NCI-H2196 (cell line): ENCODE results near the gene HPX.
A peak's percentile ranks its signal among the peaks of the same experiment; 100 is the strongest.

Experiments
- DNase-seq: peaks from one replicate; lab custom pipeline; 2025; ENCODE audit not compliant: unreplicated experiment; lab: John Stamatoyannopoulos, UW

HPX gene, protein sequence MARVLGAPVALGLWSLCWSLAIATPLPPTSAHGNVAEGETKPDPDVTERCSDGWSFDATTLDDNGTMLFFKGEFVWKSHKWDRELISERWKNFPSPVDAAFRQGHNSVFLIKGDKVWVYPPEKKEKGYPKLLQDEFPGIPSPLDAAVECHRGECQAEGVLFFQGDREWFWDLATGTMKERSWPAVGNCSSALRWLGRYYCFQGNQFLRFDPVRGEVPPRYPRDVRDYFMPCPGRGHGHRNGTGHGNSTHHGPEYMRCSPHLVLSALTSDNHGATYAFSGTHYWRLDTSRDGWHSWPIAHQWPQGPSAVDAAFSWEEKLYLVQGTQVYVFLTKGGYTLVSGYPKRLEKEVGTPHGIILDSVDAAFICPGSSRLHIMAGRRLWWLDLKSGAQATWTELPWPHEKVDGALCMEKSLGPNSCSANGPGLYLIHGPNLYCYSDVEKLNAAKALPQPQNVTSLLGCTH

DNA sequence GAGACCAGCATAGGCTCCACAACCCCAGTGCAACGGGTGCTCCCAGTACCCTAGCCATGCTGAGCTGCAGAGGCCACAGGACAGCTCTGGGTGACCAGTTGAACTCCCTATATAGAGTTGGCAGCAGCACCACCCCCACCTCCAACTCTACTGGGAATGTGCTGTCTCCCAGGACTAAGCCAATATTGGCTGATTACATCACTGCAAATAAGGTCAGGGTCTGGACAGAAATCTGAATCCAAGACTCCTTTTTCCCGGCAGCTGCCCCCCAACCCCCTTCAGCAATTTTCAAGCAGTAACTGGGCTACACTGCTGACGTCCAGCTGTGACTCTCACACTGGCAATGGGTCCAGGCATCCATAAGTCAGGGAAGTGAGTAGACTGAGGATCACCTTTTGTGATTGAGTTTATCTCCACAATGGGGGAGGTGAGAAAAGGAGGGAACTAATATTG is at the start of gene HPX:
Gene HPX, minus strand, starts transcription at position 82 of the 453 bp plus-strand sequence. Its CDS starts 24 bp downstream, at position 58.
- no peak for DNase-seq

DNA sequence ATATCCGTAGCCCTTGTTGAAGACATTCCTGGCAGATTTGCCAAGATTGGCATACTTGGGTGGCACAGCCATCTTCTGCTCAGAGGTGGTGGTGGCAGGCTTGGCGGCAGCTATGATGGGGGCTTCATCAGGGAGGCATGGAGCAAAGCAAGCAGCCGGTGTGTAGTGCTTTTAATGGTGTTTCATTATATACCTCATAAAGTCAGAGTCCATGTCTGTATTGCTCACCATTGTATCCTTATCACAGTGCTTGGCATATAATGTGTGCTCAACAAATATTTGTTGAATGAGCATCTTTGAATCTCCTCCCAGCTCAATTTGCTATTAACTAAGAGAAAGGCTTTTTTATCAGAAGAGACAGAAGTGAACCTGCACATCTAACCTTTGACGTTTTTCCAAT is 48.5 kb upstream of the HPX start:
- no peak for DNase-seq

DNA sequence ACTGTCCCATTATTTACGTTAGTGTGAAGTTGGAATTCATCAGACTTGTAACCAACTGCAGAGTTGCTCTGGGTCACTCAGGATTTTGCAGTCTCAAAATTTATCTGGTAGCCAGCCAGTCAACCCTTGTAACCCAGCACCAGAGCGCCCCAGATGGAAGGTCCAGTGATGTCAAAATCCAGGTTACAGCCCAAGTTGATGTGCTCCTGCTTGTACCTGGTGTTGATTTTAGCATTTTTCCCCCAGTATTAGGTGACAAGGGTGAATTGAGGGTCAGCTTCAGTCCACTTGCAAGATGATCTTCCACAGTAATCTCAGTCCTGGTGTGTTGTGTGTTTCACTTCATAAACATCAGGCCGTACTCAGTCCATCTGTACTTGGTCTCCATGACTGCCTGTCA is 48.0 kb upstream of the HPX start:
- no peak for DNase-seq

DNA sequence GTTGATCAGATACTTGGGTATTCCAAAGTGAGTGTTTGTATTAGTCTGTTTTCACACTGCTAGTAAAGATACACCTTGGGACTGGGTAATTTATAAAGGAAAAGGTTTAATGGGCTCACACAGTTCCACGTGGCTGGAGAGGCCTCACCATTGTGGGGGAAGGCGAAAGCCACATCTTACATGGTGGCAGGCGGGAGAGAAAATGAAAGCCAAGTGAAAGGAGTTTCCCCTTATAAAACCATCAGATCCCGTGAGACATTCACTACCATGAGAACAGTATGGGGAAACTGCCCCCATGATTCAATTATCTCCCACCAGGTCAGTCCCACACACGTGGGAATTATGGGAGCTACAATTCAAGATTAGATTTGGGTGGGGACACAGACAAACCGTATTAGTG is 47.6 kb upstream of the HPX start:
- no peak for DNase-seq

DNA sequence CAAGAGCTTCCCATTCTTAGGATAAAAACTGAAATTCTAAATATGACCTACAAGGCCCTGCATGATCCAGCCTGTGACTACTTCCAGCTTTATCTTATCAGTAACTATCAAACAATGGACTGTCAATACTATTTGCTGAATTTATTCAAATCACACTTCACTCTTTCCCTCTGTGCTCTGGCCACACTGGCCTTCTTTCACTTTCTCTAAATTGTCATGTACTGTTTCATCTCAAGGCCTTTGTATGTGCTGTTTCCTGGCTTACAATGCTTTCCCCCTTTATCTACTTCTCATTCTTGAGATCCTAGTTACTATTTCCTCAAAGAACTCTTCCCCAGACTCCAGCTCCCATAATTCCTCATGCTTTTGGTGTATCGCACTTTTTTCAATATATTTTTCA is 46.2 kb upstream of the HPX start:
- DNase-seq: no peak

DNA sequence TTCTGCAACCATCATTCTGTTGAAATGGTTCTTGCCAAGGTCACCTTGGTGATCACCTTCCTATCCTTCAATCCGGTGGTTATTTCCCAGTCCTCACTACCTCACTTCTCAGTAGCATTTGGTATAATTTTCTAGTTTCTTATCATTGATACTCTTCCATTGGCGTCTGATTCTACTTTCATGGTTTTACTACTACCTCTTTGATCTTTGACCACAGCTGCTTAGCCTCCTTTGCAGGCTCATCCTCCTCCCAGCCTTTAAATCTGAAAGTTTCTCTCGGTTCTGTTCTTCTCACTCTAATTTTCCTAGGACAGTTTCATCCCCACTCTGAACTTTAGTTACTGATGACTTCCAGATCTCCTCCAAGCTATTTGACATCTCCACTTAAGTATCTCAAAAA is 45.5 kb upstream of the HPX start:
- DNase-seq: no peak

DNA sequence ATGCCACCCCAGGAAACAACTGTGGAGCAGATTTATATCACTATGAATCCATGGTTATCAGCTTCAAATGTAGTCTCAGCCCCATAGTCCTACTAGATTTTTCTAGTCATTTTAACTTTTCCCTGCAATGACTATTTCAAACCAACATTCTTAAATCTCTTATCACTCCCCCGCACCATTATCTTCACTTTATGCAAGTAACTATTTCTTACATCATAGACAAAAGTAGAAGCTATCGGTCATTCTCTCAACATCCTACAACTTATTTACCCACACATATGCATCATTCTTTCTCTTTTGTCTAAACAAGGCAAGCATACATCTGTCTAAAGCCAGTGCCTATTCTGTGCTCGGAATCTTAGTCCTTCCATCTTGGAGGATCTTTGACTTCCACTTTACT is 44.9 kb upstream of the HPX start:
- DNase-seq: no peak

DNA sequence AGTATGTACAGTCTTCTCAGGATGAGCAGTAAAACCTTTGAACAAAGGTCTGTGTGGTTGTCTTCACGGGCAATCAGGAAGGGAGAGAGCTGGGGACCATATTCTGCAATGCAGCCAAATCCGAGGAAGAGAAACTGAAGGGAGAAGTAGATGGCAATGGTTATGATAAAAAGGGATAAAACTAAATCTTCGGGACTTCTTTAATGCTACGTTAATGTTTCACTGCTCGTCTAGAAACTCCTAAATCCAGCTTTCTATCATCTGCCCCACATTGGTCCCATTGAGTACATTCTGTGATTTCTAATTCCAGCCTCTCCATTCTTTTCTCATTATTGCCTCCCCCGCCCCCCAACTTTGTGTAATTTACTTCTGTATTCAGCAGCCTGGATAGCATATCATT is 42.2 kb upstream of the HPX start:
- DNase-seq: no peak

DNA sequence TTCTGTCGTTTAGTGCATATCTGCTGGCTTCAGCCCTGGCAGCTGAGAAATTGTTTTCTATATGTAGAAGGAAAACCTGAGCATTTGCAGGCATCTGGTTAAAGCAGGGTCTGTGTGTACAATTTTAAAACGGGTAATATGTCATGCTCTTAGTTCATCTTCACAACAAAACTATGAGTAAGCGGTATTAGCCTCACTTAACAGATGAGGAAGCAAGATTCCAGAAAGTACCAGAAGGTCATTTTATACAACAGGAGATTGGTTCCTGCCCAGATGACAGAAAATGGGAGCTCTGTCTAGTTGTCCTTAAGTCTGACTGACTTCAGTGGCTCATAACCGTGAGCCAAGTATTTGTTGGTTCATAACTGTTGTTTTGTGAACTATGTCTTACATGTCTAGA is 41.7 kb upstream of the HPX start:
- DNase-seq: no peak

DNA sequence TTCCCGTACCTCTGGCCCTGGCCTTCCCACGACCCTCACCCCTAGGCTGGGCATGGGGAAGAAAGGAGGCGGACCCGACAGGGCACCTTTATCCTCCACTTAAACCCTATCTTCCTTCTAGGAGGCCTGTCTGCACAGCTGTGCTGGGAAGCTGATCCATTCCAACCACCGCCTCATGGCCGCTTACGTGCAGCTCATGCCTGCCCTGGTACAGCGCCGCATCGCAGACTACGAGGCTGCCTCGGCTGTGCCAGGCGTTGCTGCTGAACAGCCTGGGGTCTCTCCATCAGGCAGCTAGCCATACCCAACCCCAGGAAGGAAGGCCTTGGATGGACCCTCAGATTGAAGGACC is 41.1 kb upstream of the HPX start:
- no peak for DNase-seq

DNA sequence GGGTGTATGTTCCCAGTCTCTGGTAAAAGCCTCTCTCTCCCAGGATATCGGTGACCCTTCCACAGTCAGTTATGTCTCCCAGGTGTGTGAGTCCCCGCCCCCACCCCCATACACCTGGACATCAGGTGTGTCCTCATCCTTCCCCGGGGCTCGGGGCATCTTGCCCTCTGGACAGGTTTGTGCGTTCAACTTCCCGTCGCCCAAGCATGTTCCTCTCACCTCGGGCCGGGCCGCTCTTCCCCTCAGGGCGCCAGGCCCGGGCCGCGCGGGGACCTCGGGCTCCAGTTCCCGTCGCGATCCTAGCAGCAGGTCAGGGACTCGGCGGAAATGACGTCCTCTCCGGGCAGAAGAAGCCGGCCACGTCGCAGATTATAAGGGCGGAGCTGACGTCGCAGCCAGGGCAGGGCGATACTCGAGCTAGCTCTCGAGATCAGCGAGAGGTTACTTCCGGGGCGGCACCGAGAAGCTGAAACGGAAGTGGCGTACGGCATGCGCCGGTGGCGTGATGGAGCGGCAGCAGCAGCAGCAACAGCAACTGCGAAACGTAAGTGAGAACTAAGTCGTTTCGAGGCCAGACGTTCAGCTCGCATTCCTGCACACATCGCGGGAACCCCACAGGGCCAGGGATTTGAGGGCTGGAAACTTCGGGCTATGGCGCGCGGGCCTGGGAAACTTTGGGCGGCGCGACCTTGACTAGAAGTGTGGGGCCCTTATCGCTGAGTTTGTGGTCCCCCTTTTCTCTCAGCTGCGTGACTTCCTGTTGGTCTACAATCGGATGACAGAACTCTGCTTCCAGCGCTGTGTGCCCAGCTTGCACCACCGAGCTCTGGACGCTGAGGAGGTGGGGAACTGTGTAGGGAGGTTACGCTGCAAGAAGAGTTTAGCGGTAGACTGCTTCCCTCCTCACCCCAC is 40.5 kb upstream of the HPX start, which contains the start of the genes ARFIP2 and TIMM10B:
Gene ARFIP2, minus strand, starts transcription at position 320 of the 912 bp plus-strand sequence. CDS start 910 bp downstream, outside the sequence.
Gene TIMM10B, plus strand, starts transcription at position 490 of the 912 bp plus-strand sequence. Its CDS starts 16 bp downstream, at position 506.
- peak; percentile 97 for DNase-seq

DNA sequence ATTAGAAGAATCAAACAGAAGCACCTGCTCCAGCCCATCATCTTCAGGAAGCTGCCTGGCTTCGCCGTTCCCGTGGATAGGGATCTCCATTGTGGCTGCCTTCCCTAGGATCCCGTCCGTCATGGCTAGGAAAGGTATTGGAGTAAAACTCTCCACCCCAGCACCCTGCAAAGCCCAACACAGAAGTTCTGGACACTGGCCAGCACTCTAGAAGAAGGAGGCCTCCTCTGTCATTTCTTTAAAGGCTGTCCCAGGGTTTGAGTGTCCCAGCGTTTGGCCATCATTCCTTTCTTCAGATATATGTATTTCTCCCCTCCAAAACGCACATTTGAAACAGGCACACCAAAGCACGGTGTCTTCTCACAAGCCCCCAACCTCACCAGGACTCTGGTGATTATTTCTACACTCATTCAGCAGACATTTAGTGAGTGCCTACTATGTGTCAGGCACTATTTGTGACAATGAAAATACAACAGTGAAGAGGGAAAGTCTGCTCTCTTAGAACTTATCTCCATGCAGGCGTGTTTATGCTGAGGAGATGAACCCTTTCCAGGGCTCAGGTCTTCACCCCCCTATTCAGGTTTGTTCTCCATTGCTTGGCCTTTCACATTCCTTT is 39.6 kb upstream of the HPX start:
- no peak for DNase-seq

DNA sequence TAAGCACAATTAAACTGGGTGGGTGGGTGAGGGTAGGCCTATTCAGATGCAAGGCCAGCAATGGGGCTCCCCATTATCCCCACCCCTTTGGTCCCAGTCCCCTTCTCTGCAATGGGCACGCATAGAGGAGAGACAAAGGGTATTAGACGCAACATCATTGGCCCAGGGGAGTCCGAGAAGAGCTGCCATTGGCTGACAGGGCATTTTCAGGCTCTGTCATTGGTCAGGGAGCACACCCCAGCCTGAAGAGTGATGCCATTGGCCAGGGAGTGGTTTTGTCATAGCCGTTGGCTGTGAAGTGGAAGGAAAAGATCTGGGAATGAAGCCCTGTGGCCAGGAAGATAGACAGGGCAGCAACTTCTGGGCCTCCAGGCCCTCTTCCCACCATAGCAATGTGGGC is 35.8 kb upstream of the HPX start:
- no peak for DNase-seq

DNA sequence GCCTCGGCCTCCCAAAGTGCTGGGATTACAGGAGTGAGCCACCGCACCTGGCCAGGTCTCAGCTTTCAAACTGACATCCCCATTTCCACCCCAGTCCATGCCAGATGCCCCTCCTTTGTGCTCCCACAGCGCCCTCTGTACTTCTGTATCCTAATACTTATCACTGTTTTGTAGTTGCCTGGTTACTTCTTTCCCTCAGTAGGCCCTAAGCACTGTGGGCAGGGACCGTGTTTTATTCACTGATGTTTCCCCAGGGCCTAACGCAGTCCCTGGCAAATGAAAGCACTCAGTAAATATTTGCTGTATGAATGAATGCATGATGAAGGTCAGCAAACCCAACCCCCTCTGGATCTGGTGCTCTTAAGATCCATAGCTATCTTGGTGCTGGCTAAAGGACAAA is 35.1 kb upstream of the HPX start:
- DNase-seq: peak; percentile 65

DNA sequence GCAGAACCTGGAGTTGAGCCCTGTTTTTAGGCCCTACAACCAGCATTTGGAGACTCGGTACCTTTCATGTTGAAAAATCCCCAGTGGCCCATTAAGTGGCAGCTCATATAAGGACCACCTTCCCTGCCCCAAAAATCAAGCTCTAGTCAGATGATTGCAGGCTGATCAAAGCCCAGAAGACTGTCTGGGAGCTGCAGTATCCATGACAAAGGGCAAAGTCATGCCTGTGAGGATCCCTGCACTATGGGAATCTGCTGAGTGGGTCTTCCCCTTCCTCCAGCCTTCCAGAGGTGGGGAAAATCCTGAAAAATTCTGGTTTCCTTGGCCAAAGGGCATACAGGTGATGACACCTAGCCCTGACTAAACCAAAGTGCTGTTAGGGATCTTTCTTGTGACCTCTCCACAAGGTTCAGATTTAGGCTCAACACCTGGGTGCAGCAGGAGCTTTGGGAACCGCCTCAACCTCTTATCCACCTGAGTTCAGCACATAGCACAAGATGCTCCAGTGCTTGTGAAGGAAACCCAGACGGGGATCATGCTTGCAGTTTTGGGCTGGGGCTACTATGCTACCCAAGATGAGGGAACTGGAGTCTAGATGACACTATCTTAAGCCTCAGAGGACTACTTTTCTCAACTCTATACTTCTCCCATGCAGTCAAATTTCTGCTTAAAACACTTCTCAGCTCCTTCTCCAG is 34.2 kb upstream of the HPX start:
- DNase-seq: no peak

DNA sequence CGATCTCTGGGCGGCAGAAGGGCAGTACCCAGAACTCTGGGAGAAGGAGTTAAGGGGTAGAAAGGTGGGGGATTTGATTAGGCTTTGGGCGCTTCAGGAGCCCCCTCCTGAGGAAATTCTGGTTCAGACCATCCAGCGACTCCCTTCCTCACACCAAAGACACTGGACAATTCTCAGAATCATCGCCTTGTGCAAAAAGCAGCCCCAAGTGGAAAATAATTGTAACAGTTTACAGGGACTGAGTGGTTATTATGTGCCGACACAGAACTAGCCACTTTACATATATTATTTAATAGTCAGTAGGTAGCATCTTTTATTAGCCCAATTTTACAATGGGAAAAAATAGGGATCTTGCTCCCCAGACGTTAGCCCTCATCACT is 33.6 kb upstream of the HPX start:
- DNase-seq: no peak

DNA sequence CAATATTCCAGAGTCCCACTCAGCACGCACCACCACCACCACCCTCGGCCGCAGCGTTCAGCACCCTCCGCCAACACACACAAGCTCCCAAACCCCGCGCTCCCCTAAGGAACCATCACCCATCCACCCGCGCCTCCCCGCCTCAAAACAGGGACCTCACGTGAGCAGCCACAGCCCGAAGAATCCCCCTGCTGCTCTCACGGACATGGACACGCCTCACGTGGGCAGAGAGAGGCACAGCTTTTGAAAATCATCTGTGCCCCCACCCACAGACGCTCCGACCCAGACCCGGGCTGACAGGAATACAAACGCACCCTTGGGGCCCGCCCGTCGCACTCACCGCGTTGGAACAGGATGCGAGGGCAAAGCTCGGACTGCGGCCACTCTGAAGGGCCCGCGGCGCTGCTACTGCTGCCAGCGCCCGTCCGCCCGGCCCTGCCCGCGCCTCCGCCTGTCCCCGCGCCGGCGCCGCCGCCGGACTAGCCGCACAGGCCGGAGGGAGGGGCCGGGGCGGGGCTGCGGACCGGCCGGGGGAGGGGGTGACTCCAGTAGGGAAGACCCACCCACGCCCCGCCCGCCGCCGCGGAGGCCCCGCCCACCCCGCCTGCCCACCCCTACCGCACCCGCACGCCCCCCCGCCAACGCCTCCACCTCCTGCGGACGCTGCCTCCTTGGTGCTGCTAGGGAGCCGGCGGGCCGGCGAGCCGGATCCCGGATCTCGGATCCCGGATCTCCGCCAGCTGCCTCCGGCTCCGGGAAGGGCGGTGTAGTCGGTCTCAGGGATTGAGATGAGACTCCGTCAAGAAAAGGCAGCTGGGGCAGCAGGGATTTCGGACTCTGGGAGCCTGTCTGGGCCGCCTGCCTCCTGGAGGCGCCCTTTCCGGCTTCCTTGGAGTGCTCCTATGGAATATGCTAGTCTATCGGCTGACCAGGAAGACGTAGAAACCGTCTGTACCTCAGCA is 32.9 kb upstream of the HPX start, which contains the start of gene TRIM3:
Gene TRIM3, minus strand, starts transcription at position 491 of the 962 bp plus-strand sequence. CDS start 8,246 bp downstream, outside the sequence.
- peak; percentile 93 for DNase-seq

DNA sequence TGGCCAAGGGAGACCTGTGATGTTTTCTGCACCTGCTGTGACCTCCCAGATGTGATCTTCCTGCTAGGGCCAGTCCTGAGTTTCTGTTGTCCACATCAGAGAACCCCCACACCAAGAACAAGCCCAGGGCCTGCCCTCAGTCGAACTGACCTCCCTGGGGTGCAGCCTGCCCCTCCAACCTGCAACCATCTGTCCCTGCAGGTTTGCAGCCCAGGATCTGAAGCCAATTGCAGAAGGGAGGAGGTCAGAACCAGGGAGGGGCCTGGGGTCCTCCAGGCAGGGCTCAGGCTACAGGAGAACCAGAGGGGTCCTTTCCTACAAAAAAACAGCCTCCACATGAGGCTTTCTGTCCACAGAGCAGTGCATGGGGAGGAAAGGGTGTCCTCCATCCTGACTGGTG is 32.1 kb upstream of the HPX start:
- no peak for DNase-seq

DNA sequence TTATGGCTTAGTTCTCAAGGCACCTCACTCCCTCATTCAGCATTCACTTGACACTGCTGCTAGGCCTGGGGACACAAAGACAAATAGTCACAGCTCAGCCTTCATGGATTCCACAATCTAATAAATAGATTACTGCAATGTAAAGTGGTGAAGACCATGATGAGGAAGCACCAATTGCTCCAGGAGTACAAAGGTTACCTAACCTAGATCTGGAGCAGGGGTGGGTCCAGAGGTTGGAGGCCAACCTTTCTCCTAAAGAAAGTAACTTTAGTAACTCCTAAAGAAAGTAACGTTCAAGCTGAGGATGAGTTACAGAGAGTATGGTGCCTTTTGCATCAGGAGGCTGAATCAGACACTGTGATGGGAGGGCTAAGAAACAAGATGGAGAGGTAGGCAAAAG is 28.8 kb upstream of the HPX start:
- DNase-seq: no peak
